ENCODE results near the gene BTBD1. TPM values are rescaled to one million over a fixed set of nuclear protein-coding genes. Genes with fewer than 3 reads are reported as not detected.

Gene BTBD1
- total RNA-seq, 1 experiment from 2014 or later = 80.0 TPM

DNA sequence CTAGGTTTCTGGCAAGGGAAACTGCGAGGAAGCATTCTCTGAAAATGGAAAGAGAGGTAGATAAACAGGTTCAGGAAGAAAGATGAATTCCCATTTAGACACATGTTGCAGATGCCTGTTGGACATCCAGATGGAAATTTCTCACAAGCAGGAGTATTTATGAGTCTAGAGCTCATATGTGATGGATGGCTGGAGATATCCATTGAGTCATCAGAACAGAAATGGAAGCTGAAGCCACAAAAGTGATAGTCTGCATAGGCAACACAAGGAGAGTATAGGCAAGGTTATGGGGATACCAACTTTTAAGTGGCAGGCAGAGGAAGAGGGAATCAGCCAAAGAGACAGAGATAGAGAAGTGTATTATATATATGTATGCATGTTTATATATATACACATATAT, 87.3 kb downstream of the BTBD1 start:
- no TSS peak for BruUV-seq (replicated peaks)
- no peaks in the 10 kb centered on the region for H3K4me1 ChIP-seq (ENCODE audit: control insufficient read depth in 1 of 2, insufficient read depth in 2 of 2, low read length in 2 of 2)
- no peaks in the 10 kb centered on the region for H3K9me2 ChIP-seq (ENCODE audit: insufficient read depth)
- H4K20me1 ChIP-seq (ENCODE audit: insufficient read depth) = no peaks in the 10 kb centered on the region
- no peak overlapping the region for H3K9ac ChIP-seq (ENCODE audit: low read length)
- no peaks in the 10 kb centered on the region for H3K36me3 ChIP-seq (ENCODE audit: control insufficient read depth in 1 of 2, insufficient read depth in 2 of 2, low read length in 2 of 2)
- intact Hi-C loops (cut with micrococcal nuclease) = no loop called here
- no peak for DNase-seq (ENCODE audit: low read depth, low spot score)
- TF ChIP-seq, protein P1, sequence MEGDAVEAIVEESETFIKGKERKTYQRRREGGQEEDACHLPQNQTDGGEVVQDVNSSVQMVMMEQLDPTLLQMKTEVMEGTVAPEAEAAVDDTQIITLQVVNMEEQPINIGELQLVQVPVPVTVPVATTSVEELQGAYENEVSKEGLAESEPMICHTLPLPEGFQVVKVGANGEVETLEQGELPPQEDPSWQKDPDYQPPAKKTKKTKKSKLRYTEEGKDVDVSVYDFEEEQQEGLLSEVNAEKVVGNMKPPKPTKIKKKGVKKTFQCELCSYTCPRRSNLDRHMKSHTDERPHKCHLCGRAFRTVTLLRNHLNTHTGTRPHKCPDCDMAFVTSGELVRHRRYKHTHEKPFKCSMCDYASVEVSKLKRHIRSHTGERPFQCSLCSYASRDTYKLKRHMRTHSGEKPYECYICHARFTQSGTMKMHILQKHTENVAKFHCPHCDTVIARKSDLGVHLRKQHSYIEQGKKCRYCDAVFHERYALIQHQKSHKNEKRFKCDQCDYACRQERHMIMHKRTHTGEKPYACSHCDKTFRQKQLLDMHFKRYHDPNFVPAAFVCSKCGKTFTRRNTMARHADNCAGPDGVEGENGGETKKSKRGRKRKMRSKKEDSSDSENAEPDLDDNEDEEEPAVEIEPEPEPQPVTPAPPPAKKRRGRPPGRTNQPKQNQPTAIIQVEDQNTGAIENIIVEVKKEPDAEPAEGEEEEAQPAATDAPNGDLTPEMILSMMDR (IDR thresholded peaks at IDR 0.05 in 2 of 3, conservative IDR thresholded peaks at IDR 0.05 in 1 of 3; ENCODE audit: borderline replicate concordance in 1 of 3, insufficient read depth in 1 of 3, low read depth in 2 of 3, low read length in 2 of 3) = no peak
- TF ChIP-seq CEBPB (IDR thresholded peaks at IDR 0.05; ENCODE audit: low read depth) = no peak
- no peak for TF ChIP-seq EZH2 (IDR thresholded peaks at IDR 0.05)
- POLR2A ChIA-PET = no interaction called here
- H3K79me2 ChIP-seq (ENCODE audit: insufficient read depth, low read length) = no peaks in the 10 kb centered on the region
- H2AFZ ChIP-seq (ENCODE audit: low read depth, low read length, poor library complexity, severe bottlenecking) = no peak overlapping the region
- no peak for ATAC-seq
- no peaks in the 10 kb centered on the region for H3K9me3 ChIP-seq (ENCODE audit: control insufficient read depth in 1 of 2, insufficient read depth in 1 of 2, low read depth in 1 of 2, low read length in 2 of 2)
- no peak overlapping the region for H3K27ac ChIP-seq (ENCODE audit: low read depth, low read length)
- H3K27me3 ChIP-seq (ENCODE audit: insufficient read depth, low read length) = no peaks in the 10 kb centered on the region
- CTCF ChIA-PET = no interaction called here
- no peak overlapping the region for H3K4me3 ChIP-seq (replicated peaks in 1 of 2; ENCODE audit: low read depth in 1 of 2, low read length in 2 of 2)
- RAD21 ChIA-PET (ENCODE audit: low non-redundant PET in 1 of 2, low total read pairs in 2 of 2, uncharacterized antibody in 2 of 2, unreplicated experiment in 2 of 2) = no interaction called here
- H3K4me2 ChIP-seq (ENCODE audit: low read length) = no peak overlapping the region

DNA sequence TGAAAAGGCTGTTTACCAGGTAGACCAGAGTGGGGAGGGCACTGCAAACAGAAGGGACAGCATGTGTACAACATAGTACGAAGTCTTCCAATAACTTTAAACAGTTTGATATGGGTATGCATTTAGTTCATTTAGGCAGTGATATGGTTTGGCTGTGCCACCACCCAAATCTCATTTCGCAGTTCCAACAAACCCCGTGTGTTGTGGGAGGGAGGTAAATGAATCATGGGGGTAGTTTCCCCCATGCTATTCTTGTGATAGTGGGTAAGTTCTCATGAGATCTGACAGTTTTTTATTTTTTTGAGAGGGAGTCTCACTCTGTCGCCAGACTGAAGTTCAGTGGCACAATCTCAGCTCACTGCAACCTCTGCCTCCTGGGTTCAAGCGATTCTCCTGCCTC, 88.6 kb downstream of the BTBD1 start:
- no peaks in the 10 kb centered on the region for H3K9me2 ChIP-seq (ENCODE audit: insufficient read depth)
- H3K36me3 ChIP-seq (ENCODE audit: control insufficient read depth in 1 of 2, insufficient read depth in 2 of 2, low read length in 2 of 2) = no peaks in the 10 kb centered on the region
- H3K79me2 ChIP-seq (ENCODE audit: insufficient read depth, low read length) = no peaks in the 10 kb centered on the region
- ATAC-seq (no peak), DNase-seq (ENCODE audit: low read depth, low spot score) (no peak)
- ChIA-PET RAD21 (ENCODE audit: low non-redundant PET in 1 of 2, low total read pairs in 2 of 2, uncharacterized antibody in 2 of 2, unreplicated experiment in 2 of 2) (no interaction called here), CTCF (no interaction called here), POLR2A (no interaction called here)
- H3K9ac ChIP-seq (ENCODE audit: low read length) = no peak overlapping the region
- no peak overlapping the region for H3K4me3 ChIP-seq (replicated peaks in 1 of 2; ENCODE audit: low read depth in 1 of 2, low read length in 2 of 2)
- intact Hi-C loops (cut with micrococcal nuclease) = no loop called here
- no peaks in the 10 kb centered on the region for H3K4me1 ChIP-seq (ENCODE audit: control insufficient read depth in 1 of 2, insufficient read depth in 2 of 2, low read length in 2 of 2)
- no peak overlapping the region for H3K27ac ChIP-seq (ENCODE audit: low read depth, low read length)
- H4K20me1 ChIP-seq (ENCODE audit: insufficient read depth) = no peaks in the 10 kb centered on the region
- H3K27me3 ChIP-seq (ENCODE audit: insufficient read depth, low read length) = no peaks in the 10 kb centered on the region
- H3K4me2 ChIP-seq (ENCODE audit: low read length) = no peak overlapping the region
- no peak overlapping the region for H2AFZ ChIP-seq (ENCODE audit: low read depth, low read length, poor library complexity, severe bottlenecking)
- no peaks in the 10 kb centered on the region for H3K9me3 ChIP-seq (ENCODE audit: control insufficient read depth in 1 of 2, insufficient read depth in 1 of 2, low read depth in 1 of 2, low read length in 2 of 2)
- BruUV-seq (replicated peaks) = no TSS peak
- TF ChIP-seq EZH2phosphoT487 (IDR thresholded peaks at IDR 0.05; ENCODE audit: borderline replicate concordance) = no peak
- TF ChIP-seq FOSL1 (IDR thresholded peaks at IDR 0.05; ENCODE audit: low read depth) = no peak
- no peak for TF ChIP-seq CEBPB (IDR thresholded peaks at IDR 0.05; ENCODE audit: low read depth)
- no peak for TF ChIP-seq POLR2AphosphoS5 (IDR thresholded peaks at IDR 0.05; ENCODE audit: low read depth, low read length)
- TF ChIP-seq, protein P2, sequence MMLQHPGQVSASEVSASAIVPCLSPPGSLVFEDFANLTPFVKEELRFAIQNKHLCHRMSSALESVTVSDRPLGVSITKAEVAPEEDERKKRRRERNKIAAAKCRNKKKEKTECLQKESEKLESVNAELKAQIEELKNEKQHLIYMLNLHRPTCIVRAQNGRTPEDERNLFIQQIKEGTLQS (IDR thresholded peaks at IDR 0.05) = no peak
- TF ChIP-seq ZNF274 (IDR thresholded peaks at IDR 0.05; ENCODE audit: low read depth, low read length) = no peak
- no peak for TF ChIP-seq TCF7L2 (IDR thresholded peaks at IDR 0.05; ENCODE audit: borderline replicate concordance, extremely low read depth, insufficient read depth, insufficient read length)
- no peak for TF ChIP-seq YY1 (IDR thresholded peaks at IDR 0.05; ENCODE audit: extremely low read depth, insufficient replicate concordance, low read depth, low read length)
- TF ChIP-seq, protein P1 (IDR thresholded peaks at IDR 0.05 in 2 of 3, conservative IDR thresholded peaks at IDR 0.05 in 1 of 3; ENCODE audit: borderline replicate concordance in 1 of 3, insufficient read depth in 1 of 3, low read depth in 2 of 3, low read length in 2 of 3) = no peak
- no peak for TF ChIP-seq SRF (IDR thresholded peaks at IDR 0.05; ENCODE audit: low read depth)
- TF ChIP-seq EZH2 (IDR thresholded peaks at IDR 0.05) = no peak
- no peak for TF ChIP-seq SP1 (IDR thresholded peaks at IDR 0.05; ENCODE audit: low read depth)
- no peak for TF ChIP-seq POLR2A (IDR thresholded peaks at IDR 0.05; ENCODE audit: borderline replicate concordance, extremely low read depth, insufficient read depth, insufficient read length)
- TF ChIP-seq JUND (IDR thresholded peaks at IDR 0.05) = no peak
- TF ChIP-seq, protein P3, sequence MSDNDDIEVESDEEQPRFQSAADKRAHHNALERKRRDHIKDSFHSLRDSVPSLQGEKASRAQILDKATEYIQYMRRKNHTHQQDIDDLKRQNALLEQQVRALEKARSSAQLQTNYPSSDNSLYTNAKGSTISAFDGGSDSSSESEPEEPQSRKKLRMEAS (IDR thresholded peaks at IDR 0.05) = no peak

All from HCT116 (cell line).